ENCODE data around the gene ZNF248. TPM values are rescaled to one million over a fixed set of nuclear protein-coding genes. Genes with fewer than 3 reads are reported as not detected.

ZNF248 gene
- total RNA-seq, 1 donor from 2014 or later = 0.75 TPM

- Histone ChIP-seq H3K4me3 (ENCODE audit: insufficient read depth, low read depth, low read length) (no peak overlapping the region), H4K20me1 (ENCODE audit: insufficient read depth, low read length) (no peaks in the 10 kb centered on the region), H3K4me1 (ENCODE audit: insufficient read depth, low read length) (no peaks in the 10 kb centered on the region), H3K9me3 (ENCODE audit: insufficient read depth, low read depth, low read length) (peaks cover 28% of the 10 kb centered on the region), H3K9ac (ENCODE audit: low read length) (no peak overlapping the region), H3K36me3 (ENCODE audit: insufficient read depth, low read length) (peaks cover 25% of the 10 kb centered on the region), H3K27ac (ENCODE audit: low read depth, low read length) (no peak overlapping the region), H3K4me2 (ENCODE audit: low read length) (no peak overlapping the region), H2AFZ (ENCODE audit: low read depth, low read length) (no peak overlapping the region), H3K79me2 (ENCODE audit: insufficient read depth, low read length) (no peaks in the 10 kb centered on the region), H3K27me3 (ENCODE audit: insufficient read depth, low read length) (no peaks in the 10 kb centered on the region)
- FAIRE-seq = no peak
- H3K27ac Mint-ChIP-seq (ENCODE audit: unreplicated experiment) = no peak overlapping the region
- H3K4me1 Mint-ChIP-seq (ENCODE audit: low read depth, unreplicated experiment) = no peaks in the 10 kb centered on the region
- H3K4me3 Mint-ChIP-seq (ENCODE audit: unreplicated experiment) = no peak overlapping the region
- H3K27me3 Mint-ChIP-seq (ENCODE audit: low read depth, unreplicated experiment) = no peaks in the 10 kb centered on the region
- H3K36me3 Mint-ChIP-seq (ENCODE audit: low read depth, unreplicated experiment) = no peaks in the 10 kb centered on the region
- TF ChIP-seq EZH2 (IDR thresholded peaks at IDR 0.05; ENCODE audit: insufficient read depth, low read length) (no peak), CTCF (IDR thresholded peaks at IDR 0.05; ENCODE audit: insufficient read depth, low read depth, low read length) (no peak)
- DNase-seq (ENCODE audit: low read depth) = no peak
- H3K9me3 Mint-ChIP-seq (ENCODE audit: unreplicated experiment) = peaks cover 18% of the 10 kb centered on the region
Observed at GRCh38 chr10:37826806-37827205, 30.6 kb downstream of the ZNF248 start.

- Histone ChIP-seq H3K4me3 (ENCODE audit: insufficient read depth, low read depth, low read length) (no peak overlapping the region), H3K27me3 (ENCODE audit: insufficient read depth, low read length) (no peaks in the 10 kb centered on the region), H3K9ac (ENCODE audit: low read length) (no peak overlapping the region), H3K79me2 (ENCODE audit: insufficient read depth, low read length) (no peaks in the 10 kb centered on the region), H3K27ac (ENCODE audit: low read depth, low read length) (no peak overlapping the region), H3K4me1 (ENCODE audit: insufficient read depth, low read length) (no peaks in the 10 kb centered on the region), H3K9me3 (ENCODE audit: insufficient read depth, low read depth, low read length) (peaks cover 22% of the 10 kb centered on the region), H3K4me2 (ENCODE audit: low read length) (no peak overlapping the region), H3K36me3 (ENCODE audit: insufficient read depth, low read length) (no peaks in the 10 kb centered on the region), H4K20me1 (ENCODE audit: insufficient read depth, low read length) (no peaks in the 10 kb centered on the region), H2AFZ (ENCODE audit: low read depth, low read length) (no peak overlapping the region)
- Mint-ChIP-seq H3K36me3 (ENCODE audit: low read depth, unreplicated experiment) (no peaks in the 10 kb centered on the region), H3K27me3 (ENCODE audit: low read depth, unreplicated experiment) (no peaks in the 10 kb centered on the region), H3K27ac (ENCODE audit: unreplicated experiment) (no peak overlapping the region), H3K4me1 (ENCODE audit: low read depth, unreplicated experiment) (no peaks in the 10 kb centered on the region), H3K9me3 (ENCODE audit: unreplicated experiment) (peaks cover 9% of the 10 kb centered on the region), H3K4me3 (ENCODE audit: unreplicated experiment) (no peak overlapping the region)
- DNase-seq (ENCODE audit: low read depth) (no peak), FAIRE-seq (no peak)
- no peak for TF ChIP-seq CTCF (IDR thresholded peaks at IDR 0.05; ENCODE audit: insufficient read depth, low read depth, low read length)
- TF ChIP-seq EZH2 (IDR thresholded peaks at IDR 0.05; ENCODE audit: insufficient read depth, low read length) = no peak
Observed at GRCh38 chr10:37821237-37821636, 36.2 kb downstream of the ZNF248 start.

GRCh38 chr10:37819797-37820196 is 37.6 kb downstream of the ZNF248 start:
- H3K27ac ChIP-seq (ENCODE audit: low read depth, low read length) = no peak overlapping the region
- Mint-ChIP-seq H3K36me3 (ENCODE audit: low read depth, unreplicated experiment) (no peaks in the 10 kb centered on the region), H3K4me3 (ENCODE audit: unreplicated experiment) (no peak overlapping the region), H3K9me3 (ENCODE audit: unreplicated experiment) (peaks cover 9% of the 10 kb centered on the region), H3K27ac (ENCODE audit: unreplicated experiment) (no peak overlapping the region), H3K27me3 (ENCODE audit: low read depth, unreplicated experiment) (no peaks in the 10 kb centered on the region), H3K4me1 (ENCODE audit: low read depth, unreplicated experiment) (no peaks in the 10 kb centered on the region)
- no peak overlapping the region for H3K9ac ChIP-seq (ENCODE audit: low read length)
- no peaks in the 10 kb centered on the region for H3K36me3 ChIP-seq (ENCODE audit: insufficient read depth, low read length)
- no peaks in the 10 kb centered on the region for H3K4me1 ChIP-seq (ENCODE audit: insufficient read depth, low read length)
- H4K20me1 ChIP-seq (ENCODE audit: insufficient read depth, low read length) = no peaks in the 10 kb centered on the region
- no peak overlapping the region for H3K4me3 ChIP-seq (ENCODE audit: insufficient read depth, low read depth, low read length)
- DNase-seq (ENCODE audit: low read depth) = no peak
- H3K9me3 ChIP-seq (ENCODE audit: insufficient read depth, low read depth, low read length) = peaks cover 22% of the 10 kb centered on the region
- no peak overlapping the region for H3K4me2 ChIP-seq (ENCODE audit: low read length)
- H3K27me3 ChIP-seq (ENCODE audit: insufficient read depth, low read length) = no peaks in the 10 kb centered on the region
- no peak overlapping the region for H2AFZ ChIP-seq (ENCODE audit: low read depth, low read length)
- TF ChIP-seq CTCF (IDR thresholded peaks at IDR 0.05; ENCODE audit: insufficient read depth, low read depth, low read length) = no peak
- no peak for TF ChIP-seq EZH2 (IDR thresholded peaks at IDR 0.05; ENCODE audit: insufficient read depth, low read length)
- H3K79me2 ChIP-seq (ENCODE audit: insufficient read depth, low read length) = no peaks in the 10 kb centered on the region
- no peak for FAIRE-seq

All from astrocyte (in vitro differentiated cells and primary cell).